Kidney epithelial cell (primary cell): ENCODE measurements around the gene TMEM130. TPM values are rescaled to one million over a fixed set of nuclear protein-coding genes. Genes with fewer than 3 reads are reported as not detected.

Experiments
- DNase-seq: peaks from one replicate; pipeline ENCODE4 v3.0.0-alpha.2; 2010; ENCODE audit warnings: low read depth
- H3K27me3 ChIP-seq: 2 replicates; pipeline ENCODE4 v1.6.0; 2011; ENCODE audit warnings: low read length; ENCODE audit not compliant: control insufficient read depth, insufficient read depth
- H3K36me3 ChIP-seq: 2 replicates; pipeline ENCODE4 v1.5.1; 2011; ENCODE audit warnings: low read length; ENCODE audit not compliant: control insufficient read depth, insufficient read depth
- H3K4me3 ChIP-seq: 2 replicates; pipeline ENCODE4 v1.5.1; 2011; ENCODE audit warnings: low read depth, mild to moderate bottlenecking, control low read depth, low read length
- CTCF ChIP-seq: IDR thresholded peaks from 2 replicates; pipeline ENCODE4 v1.5.1; 2011; ENCODE audit warnings: mild to moderate bottlenecking, moderate library complexity, low read length, control low read depth, inconsistent platforms; ENCODE audit not compliant: insufficient read depth, poor library complexity, severe bottlenecking
- total RNA-seq: library from RNA; depleted of rRNA; stranded (reverse); fragments of >200 nt; gene quantifications from 2 replicates; pipeline ENCODE4 v1.2.3, GENCODE V29; 2015

Gene TMEM130
- total RNA-seq, 1 donor from 2014 or later = 0.33 TPM

- Histone ChIP-seq H3K4me3 (peak overlapping the region; percentile 93), H3K36me3 (peaks cover 1% of the 10 kb centered on the region), H3K27me3 (no peaks in the 10 kb centered on the region)
- no peak for DNase-seq
- no peak for TF ChIP-seq CTCF
Measured at GRCh38 chr7:98879979-98880315, 10.1 kb upstream of the TMEM130 start.

GRCh38 chr7:98879198-98879978 is 9.6 kb upstream of the TMEM130 start:
- peaks cover 1% of the 10 kb centered on the region for H3K36me3 ChIP-seq
- peak overlapping the region; percentile 93 for H3K4me3 ChIP-seq
- H3K27me3 ChIP-seq = no peaks in the 10 kb centered on the region
- no peak for DNase-seq
- TF ChIP-seq CTCF = peak; percentile 36

GRCh38 chr7:98878365-98879197 is 8.8 kb upstream of the TMEM130 start, which contains the start of gene TRRAP:
TSS of gene TRRAP (plus strand) at chr7:98878532. CDS start at chr7:98881151, 2,619 bp downstream.
- DNase-seq = no peak
- Histone ChIP-seq H3K4me3 (peak within 1 kb of the TSS; percentile 93), H3K27me3 (no peaks in the 10 kb centered on the region), H3K36me3 (peaks cover 1% of the 10 kb centered on the region)
- TF ChIP-seq CTCF = peak; percentile 50

- peak; percentile 15 for TF ChIP-seq CTCF
- Histone ChIP-seq H3K4me3 (peak overlapping the region; percentile 93), H3K27me3 (no peaks in the 10 kb centered on the region), H3K36me3 (peaks cover 1% of the 10 kb centered on the region)
- DNase-seq = no peak
Measured at GRCh38 chr7:98877692-98878364, 8.0 kb upstream of the TMEM130 start.

- no peaks in the 10 kb centered on the region for H3K27me3 ChIP-seq
- no peak overlapping the region for H3K4me3 ChIP-seq
- peaks cover 1% of the 10 kb centered on the region for H3K36me3 ChIP-seq
- DNase-seq = no peak
- no peak for TF ChIP-seq CTCF
Measured at GRCh38 chr7:98877146-98877545, 7.3 kb upstream of the TMEM130 start.
